Mammary epithelial cell (primary cell): Measurements from ENCODE around the gene STAT1.

Experiments
- EZH2 ChIP-seq: IDR thresholded peaks from 2 replicates; pipeline ENCODE4 v1.6.1; 2012; ENCODE audit warnings: low read length, inconsistent platforms, borderline replicate concordance
- TF ChIP-seq, protein P1 (sequence below), 2 donors: IDR thresholded peaks in 1 of 2; conservative IDR thresholded peaks in 1 of 2; 2 replicates each; pipeline ENCODE4 v1.5.1; 2011 to 2012; ENCODE audit warnings: inconsistent platforms in 2 of 2, low read length in 2 of 2, mild to moderate bottlenecking in 2 of 2, control low read depth in 1 of 2, low read depth in 1 of 2; ENCODE audit not compliant: insufficient read depth in 1 of 2; ENCODE audit errors: extremely low read depth in 1 of 2

DNA sequence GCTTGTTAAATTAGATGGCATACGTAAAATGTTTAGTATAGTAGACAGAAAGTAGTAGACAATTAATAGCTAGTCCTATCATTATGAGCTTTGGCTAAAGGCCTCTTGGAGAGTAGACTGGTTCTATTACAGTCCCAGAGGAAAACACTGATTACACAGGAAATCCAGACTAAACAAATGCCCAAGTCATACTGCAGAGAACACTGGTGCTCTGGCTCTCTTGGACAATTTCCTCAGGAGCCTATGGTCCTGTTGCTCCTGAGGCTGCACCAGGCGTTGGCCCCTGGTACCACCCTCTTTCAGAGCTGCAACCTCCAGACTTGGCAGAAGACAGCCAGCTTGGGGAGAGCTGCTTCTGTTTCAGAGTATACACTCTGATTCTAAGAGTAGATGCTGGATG lies 41.8 kb downstream of the STAT1 start:
- TF ChIP-seq, protein P1, sequence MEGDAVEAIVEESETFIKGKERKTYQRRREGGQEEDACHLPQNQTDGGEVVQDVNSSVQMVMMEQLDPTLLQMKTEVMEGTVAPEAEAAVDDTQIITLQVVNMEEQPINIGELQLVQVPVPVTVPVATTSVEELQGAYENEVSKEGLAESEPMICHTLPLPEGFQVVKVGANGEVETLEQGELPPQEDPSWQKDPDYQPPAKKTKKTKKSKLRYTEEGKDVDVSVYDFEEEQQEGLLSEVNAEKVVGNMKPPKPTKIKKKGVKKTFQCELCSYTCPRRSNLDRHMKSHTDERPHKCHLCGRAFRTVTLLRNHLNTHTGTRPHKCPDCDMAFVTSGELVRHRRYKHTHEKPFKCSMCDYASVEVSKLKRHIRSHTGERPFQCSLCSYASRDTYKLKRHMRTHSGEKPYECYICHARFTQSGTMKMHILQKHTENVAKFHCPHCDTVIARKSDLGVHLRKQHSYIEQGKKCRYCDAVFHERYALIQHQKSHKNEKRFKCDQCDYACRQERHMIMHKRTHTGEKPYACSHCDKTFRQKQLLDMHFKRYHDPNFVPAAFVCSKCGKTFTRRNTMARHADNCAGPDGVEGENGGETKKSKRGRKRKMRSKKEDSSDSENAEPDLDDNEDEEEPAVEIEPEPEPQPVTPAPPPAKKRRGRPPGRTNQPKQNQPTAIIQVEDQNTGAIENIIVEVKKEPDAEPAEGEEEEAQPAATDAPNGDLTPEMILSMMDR (conservative IDR thresholded peaks at IDR 0.05 in 1 of 2, IDR thresholded peaks at IDR 0.05 in 1 of 2; ENCODE audit: extremely low read depth in 1 of 2, insufficient read depth in 1 of 2, low read depth in 1 of 2, low read length in 2 of 2), result no peak
- no peak for TF ChIP-seq EZH2
